K562 (cell line): ENCODE measurements around the gene HSPB1.

ENCODE experiments used
- CREB1 ChIP-seq, 2 experiments: sonication (generic) in 1 of 2; formaldehyde crosslinking in 1 of 2; IDR thresholded peaks; 2 replicates each; pipeline versions ENCODE4 v1.6.1 to v1.8.0; 2012 to 2022; ENCODE audit warnings: inconsistent platforms in 1 of 2, mild to moderate bottlenecking in 1 of 2, missing genetic modification reagents in 1 of 2, moderate library complexity in 1 of 2
- GATAD2A ChIP-seq: fragments of 450-650 bp; IDR thresholded peaks from 2 replicates; pipeline ENCODE4 v1.6.1; 2017

GRCh38 chr7:76261329-76261728 lies 41.1 kb upstream of the HSPB1 start:
- no peak for TF ChIP-seq GATAD2A
- no peak for TF ChIP-seq CREB1 (IDR thresholded peaks at IDR 0.05)
- no peak for TF ChIP-seq CREB1 (CRISPR knock-in tag; IDR thresholded peaks at IDR 0.05)
